GM06990 (cell line): ENCODE data around the gene DNAL4.

ENCODE experiments used
- DNase-seq: peaks from one replicate; pipeline ENCODE4 v3.0.0-alpha.2; 2011; ENCODE audit not compliant: insufficient read length; ENCODE audit errors: extremely low read depth
- H3K27me3 ChIP-seq: replicated peaks from 2 replicates; pipeline ENCODE4 v1.6.0; 2011; ENCODE audit warnings: low read length; ENCODE audit not compliant: control insufficient read depth, insufficient read depth
- H3K36me3 ChIP-seq: 2 replicates; pipeline ENCODE4 v1.5.1; 2011; ENCODE audit warnings: low read length; ENCODE audit not compliant: control insufficient read depth, insufficient read depth
- H3K4me3 ChIP-seq: replicated peaks from 2 replicates; pipeline ENCODE4 v1.5.1; 2011; ENCODE audit warnings: low read depth, mild to moderate bottlenecking, control low read depth, low read length
- TF ChIP-seq, protein P1 (sequence below): IDR thresholded peaks from 2 replicates; pipeline ENCODE4 v1.5.1; 2011; ENCODE audit warnings: low read length, control low read depth, mild to moderate bottlenecking, inconsistent platforms; ENCODE audit not compliant: insufficient read depth, poor library complexity, severe bottlenecking

DNAL4 gene

DNA sequence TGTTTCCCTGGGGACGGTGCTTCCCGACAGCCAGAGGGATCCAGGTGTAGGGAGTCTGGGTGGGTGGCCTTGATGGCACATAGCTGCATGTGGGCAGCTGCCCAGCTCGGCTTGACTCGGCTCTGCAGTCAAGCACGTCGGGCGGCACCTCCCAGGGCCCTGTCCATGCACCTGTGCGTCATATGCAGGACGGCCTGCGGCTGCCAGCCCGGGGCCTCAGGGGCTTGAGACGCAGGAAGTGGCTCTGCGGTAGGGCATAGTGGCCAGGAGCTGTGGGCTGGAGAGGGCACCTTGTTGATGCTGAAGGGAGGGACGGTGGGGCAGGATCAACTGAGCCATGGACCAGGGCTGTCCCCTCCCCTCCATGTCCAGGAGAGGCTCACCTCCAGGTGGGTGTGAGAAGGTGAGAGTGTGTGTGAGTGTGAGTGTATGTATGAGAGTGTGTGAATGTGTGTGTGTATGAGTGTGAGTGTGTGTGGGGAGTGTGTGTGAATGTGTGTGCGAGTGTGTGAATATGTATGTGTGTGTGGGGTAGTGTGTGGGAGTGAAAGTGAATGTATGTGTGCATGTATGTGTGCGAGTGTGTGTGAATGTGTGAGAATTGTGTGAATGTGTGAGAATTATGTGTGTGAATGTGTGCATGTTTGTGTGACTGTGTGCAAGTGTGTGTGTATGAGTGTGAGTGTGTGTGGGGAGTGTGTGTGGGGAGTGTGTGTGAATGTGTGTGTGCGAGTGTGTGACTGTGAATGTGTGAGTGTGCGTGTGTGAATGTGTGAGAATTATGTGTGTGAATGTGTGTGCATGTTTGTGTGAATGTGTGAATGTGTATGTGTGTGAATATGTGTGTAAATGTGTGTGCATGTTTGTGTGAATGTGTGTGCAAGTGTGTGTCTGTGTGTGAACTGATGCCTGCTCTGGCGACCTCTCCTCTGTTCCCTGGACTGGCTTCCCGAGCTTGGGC is 32.5 kb downstream of the DNAL4 start:
- no peak for DNase-seq
- Histone ChIP-seq H3K27me3 (no peaks in the 10 kb centered on the region; the same call in 1 of the 2 replicates), H3K36me3 (no peaks in the 10 kb centered on the region; the same call in 1 of the 2 replicates), H3K4me3 (no peak overlapping the region)
- TF ChIP-seq, protein P1, sequence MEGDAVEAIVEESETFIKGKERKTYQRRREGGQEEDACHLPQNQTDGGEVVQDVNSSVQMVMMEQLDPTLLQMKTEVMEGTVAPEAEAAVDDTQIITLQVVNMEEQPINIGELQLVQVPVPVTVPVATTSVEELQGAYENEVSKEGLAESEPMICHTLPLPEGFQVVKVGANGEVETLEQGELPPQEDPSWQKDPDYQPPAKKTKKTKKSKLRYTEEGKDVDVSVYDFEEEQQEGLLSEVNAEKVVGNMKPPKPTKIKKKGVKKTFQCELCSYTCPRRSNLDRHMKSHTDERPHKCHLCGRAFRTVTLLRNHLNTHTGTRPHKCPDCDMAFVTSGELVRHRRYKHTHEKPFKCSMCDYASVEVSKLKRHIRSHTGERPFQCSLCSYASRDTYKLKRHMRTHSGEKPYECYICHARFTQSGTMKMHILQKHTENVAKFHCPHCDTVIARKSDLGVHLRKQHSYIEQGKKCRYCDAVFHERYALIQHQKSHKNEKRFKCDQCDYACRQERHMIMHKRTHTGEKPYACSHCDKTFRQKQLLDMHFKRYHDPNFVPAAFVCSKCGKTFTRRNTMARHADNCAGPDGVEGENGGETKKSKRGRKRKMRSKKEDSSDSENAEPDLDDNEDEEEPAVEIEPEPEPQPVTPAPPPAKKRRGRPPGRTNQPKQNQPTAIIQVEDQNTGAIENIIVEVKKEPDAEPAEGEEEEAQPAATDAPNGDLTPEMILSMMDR, result no peak

DNA sequence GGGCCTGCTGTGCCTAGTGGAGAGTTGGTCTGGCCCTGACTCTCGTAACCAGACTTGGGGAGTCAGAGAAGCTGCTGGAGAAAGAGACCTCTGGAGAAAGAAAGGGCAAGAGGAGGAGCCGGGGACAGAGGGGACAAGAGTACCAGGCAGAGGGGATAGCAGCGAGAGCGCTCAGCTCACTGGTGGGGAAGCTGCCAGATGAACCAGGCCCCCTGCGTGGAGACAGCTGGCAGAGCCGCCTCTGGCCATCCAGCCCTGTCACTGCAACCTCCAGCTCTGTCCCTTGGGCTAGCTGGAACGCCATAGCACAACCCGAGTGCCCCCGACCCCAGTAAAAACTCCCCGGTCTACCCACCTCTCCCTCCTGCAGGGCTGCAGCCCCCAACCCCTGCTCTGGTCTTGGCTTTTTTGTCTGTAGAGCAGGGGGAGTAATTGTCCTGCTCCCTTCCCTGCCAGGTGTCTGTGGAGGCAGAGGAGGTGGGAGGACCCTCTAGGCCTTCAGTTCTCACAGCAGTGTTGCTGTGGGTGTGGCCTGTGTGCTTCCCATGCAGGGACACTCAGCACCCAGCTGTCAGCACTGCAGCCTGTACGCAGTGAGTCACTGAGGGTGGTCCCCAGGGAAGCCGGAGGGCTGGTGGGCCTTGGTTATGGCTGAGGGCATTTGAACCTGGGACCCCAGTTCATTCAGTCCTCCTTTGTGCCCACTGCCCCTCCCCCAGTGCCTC is 33.3 kb downstream of the DNAL4 start:
- no peak for DNase-seq
- Histone ChIP-seq H3K27me3 (no peaks in the 10 kb centered on the region), H3K4me3 (no peak overlapping the region), H3K36me3 (no peaks in the 10 kb centered on the region; the same call in 1 of the 2 replicates)
- TF ChIP-seq, protein P1, result no peak

- H3K4me3 ChIP-seq, result no peak overlapping the region
- TF ChIP-seq, protein P1, result no peak
- H3K27me3 ChIP-seq, result no peaks in the 10 kb centered on the region
- no peaks in the 10 kb centered on the region; the same call in 1 of the 2 replicates for H3K36me3 ChIP-seq
- no peak for DNase-seq
These were observed 34.9 kb downstream of the DNAL4 start for GRCh38 chr22:38759005-38759404.

- no peak for DNase-seq
- no peaks in the 10 kb centered on the region; the same call in 1 of the 2 replicates for H3K36me3 ChIP-seq
- TF ChIP-seq, protein P1, result no peak
- H3K4me3 ChIP-seq, result no peak overlapping the region
- H3K27me3 ChIP-seq, result no peaks in the 10 kb centered on the region
These were observed 35.5 kb downstream of the DNAL4 start for GRCh38 chr22:38758276-38758945.

DNA sequence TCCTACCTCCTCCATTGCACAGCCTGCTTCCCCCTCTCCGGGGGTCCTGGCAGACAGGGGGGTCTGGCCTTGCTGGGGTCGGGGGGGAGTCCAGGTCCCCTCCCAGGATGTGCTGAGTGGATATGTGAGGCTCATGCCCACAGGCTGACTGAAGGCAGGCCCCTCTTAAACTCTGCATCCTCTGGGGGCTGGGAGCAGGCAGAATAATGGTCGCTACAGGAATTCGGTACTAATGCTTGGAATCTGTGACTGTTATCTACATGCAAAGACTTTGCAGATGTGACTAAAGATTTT is 36.5 kb downstream of the DNAL4 start:
- DNase-seq, result no peak
- peak overlapping the region; percentile 91 for H3K4me3 ChIP-seq
- TF ChIP-seq, protein P1, result no peak
- no peaks in the 10 kb centered on the region; the same call in none of the 2 replicates for H3K36me3 ChIP-seq
- no peaks in the 10 kb centered on the region for H3K27me3 ChIP-seq
